Measurements from ENCODE around the gene NR2C2. TPM values are rescaled to one million over a fixed set of nuclear protein-coding genes. Genes with fewer than 3 reads are reported as not detected.
"Not testable (repeated sequence)": the region's sequence is repeated elsewhere in the genome, so short reads cannot be mapped to it uniquely, and the experiment has no call there.

Gene NR2C2
- 51.0 TPM for polyA plus RNA-seq
- long read RNA-seq, donor 1, partial matches to known transcripts, result 0 of 39 reads
- long read RNA-seq, donor 1, other reads (novel, unspliced or antisense), result 39 of 39 reads
- long read RNA-seq, donor 2, partial matches to known transcripts, result 432 of 456 reads
- long read RNA-seq, donor 2, other reads (novel, unspliced or antisense), result 17 of 456 reads
- long read RNA-seq, donor 3, result 0 reads
- long read RNA-seq, donor 4, partial matches to known transcripts, result 0 of 1 reads
- long read RNA-seq, donor 4, other reads (novel, unspliced or antisense), result 0 of 1 reads
- long read RNA-seq, donor 5, partial matches to known transcripts, result 0 of 1 reads
- long read RNA-seq, donor 5, other reads (novel, unspliced or antisense), result 0 of 1 reads
- long read RNA-seq, donor 6, partial matches to known transcripts, result 0 of 2 reads
- long read RNA-seq, donor 6, other reads (novel, unspliced or antisense), result 0 of 2 reads
- long read RNA-seq, donor 7, partial matches to known transcripts, result 0 of 4 reads
- long read RNA-seq, donor 7, other reads (novel, unspliced or antisense), result 0 of 4 reads
- long read RNA-seq, donor 8, partial matches to known transcripts, result 59 of 64 reads
- long read RNA-seq, donor 8, other reads (novel, unspliced or antisense), result 0 of 64 reads
- long read RNA-seq, donor 9, partial matches to known transcripts, result 21 of 67 reads
- long read RNA-seq, donor 9, other reads (novel, unspliced or antisense), result 46 of 67 reads
- long read RNA-seq, donor 10, partial matches to known transcripts, result 86 of 87 reads
- long read RNA-seq, donor 10, other reads (novel, unspliced or antisense), result 0 of 87 reads
- long read RNA-seq, donor 11, partial matches to known transcripts, result 0 of 3 reads
- long read RNA-seq, donor 11, other reads (novel, unspliced or antisense), result 0 of 3 reads

GRCh38 chr3:14947100-14947885, at the start of gene NR2C2:
Gene NR2C2 (plus strand): TSS chr3:14947583. CDS start chr3:15003915, 56,332 bp downstream.
- Histone ChIP-seq H3K9me3 (ENCODE audit: control insufficient read depth, low read depth, low read length) (no peaks in the 10 kb centered on the region), H3K27me3 (ENCODE audit: control insufficient read depth, insufficient read depth, low read length) (no peaks in the 10 kb centered on the region), H3K27ac (ENCODE audit: low read length) (peak within 1 kb of the TSS; percentile 100), H3K36me3 (ENCODE audit: control insufficient read depth, insufficient read depth, low read length) (peaks cover 21% of the 10 kb centered on the region), H3K4me3 (ENCODE audit: low read length) (peak within 1 kb of the TSS; percentile 97), H3K4me1 (ENCODE audit: control insufficient read depth, insufficient read depth, low read length) (peaks cover 26% of the 10 kb centered on the region)
- WGBS (ENCODE audit: insufficient coverage, low lambda C conversion rate), result no CpG with 5 or more reads among the region's 108 CpGs
- peak; percentile 86 to 93 for DNase-seq

DNA sequence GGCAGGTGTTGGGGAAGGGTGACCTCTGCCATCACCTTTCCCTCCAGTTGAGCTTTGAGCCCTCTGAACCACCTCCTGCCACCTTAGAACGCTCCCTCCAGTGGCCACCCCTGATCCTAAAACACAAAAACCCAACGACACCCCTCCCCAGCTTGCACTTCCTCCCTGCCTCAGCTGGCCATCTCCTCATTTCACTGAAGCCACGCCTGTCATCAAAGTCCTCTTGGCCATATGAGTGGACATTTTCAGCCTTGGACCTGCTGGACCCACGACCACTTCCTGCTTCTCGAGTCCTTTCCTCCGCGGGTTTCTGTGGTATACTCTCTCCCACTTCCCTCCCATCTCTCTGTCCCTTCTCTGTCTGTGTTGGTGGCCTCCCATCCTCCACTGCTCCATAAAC, 48.5 kb upstream of the NR2C2 start:
- no peaks in the 10 kb centered on the region for H3K36me3 ChIP-seq (ENCODE audit: control insufficient read depth, insufficient read depth, low read length)
- peaks cover 6% of the 10 kb centered on the region for H3K27me3 ChIP-seq (ENCODE audit: control insufficient read depth, insufficient read depth, low read length)
- no peak for DNase-seq
- H3K27ac ChIP-seq (ENCODE audit: low read length), result no peak overlapping the region
- H3K4me3 ChIP-seq (ENCODE audit: low read length), result no peak overlapping the region
- peaks cover 4% of the 10 kb centered on the region for H3K4me1 ChIP-seq (ENCODE audit: control insufficient read depth, insufficient read depth, low read length)
- H3K9me3 ChIP-seq (ENCODE audit: control insufficient read depth, low read depth, low read length), result no peaks in the 10 kb centered on the region
- 90% methylated on average over 2 of the region's 7 CpGs for WGBS (ENCODE audit: insufficient coverage, low lambda C conversion rate)

- no peak overlapping the region for H3K27ac ChIP-seq (ENCODE audit: low read length)
- peaks cover 1% of the 10 kb centered on the region for H3K9me3 ChIP-seq (ENCODE audit: control insufficient read depth, low read depth, low read length)
- WGBS (ENCODE audit: insufficient coverage, low lambda C conversion rate), result no CpG with 5 or more reads among the region's 9 CpGs
- no peak overlapping the region for H3K4me3 ChIP-seq (ENCODE audit: low read length)
- peaks cover 4% of the 10 kb centered on the region for H3K4me1 ChIP-seq (ENCODE audit: control insufficient read depth, insufficient read depth, low read length)
- peak; percentile 40 to 64 for DNase-seq
- H3K27me3 ChIP-seq (ENCODE audit: control insufficient read depth, insufficient read depth, low read length), result peaks cover 6% of the 10 kb centered on the region
- H3K36me3 ChIP-seq (ENCODE audit: control insufficient read depth, insufficient read depth, low read length), result no peaks in the 10 kb centered on the region
Measured at GRCh38 chr3:14899993-14900618, 47.3 kb upstream of the NR2C2 start.

DNA sequence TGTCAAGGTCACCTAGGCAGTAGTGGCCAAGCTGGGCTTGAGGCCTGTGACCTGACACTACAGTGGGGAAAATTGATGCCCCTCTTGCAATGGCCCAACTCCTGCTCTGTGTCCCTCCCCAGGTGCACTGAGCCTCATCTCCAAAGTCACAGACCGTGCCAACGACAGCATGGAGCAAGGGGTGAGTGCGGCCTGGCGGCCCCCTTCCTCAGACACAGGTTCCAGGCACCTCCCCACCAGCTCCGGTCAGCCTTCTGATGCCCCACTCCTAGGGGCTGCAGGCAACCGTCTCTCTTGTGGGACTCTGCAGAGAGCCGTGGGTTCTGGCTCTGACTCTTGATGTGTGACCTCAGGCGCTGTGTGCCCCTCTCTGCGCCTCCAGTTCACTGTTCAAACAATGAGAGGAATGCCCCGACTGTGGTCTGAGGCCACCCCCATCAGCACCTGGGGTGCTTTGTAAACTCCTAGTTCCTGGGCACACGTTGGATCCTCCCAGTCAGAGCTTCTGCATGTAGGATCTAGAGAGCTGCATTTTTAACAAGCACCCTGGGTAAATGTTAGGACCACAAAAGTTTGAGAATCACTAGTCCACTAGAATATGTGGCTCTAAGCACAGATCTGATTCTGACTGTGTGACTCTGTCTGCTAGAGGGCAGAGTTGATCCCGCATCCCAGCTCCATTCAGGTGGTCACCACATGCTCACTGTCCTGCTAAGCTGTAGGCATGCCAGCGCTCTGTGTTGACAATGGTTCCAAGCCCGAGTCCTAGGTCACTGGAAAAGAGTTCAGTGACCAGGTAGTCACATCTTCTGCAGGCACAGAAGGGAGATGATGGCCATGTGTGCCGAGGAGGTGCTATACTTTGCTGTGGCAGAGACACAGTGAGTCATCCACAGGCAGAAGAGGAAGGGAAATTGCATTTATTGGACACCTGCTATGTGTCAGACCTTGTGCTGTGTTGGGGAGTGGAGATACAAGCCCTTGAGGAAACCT, 46.2 kb upstream of the NR2C2 start:
- H3K27ac ChIP-seq (ENCODE audit: low read length), result no peak overlapping the region
- WGBS (ENCODE audit: insufficient coverage, low lambda C conversion rate), result no CpG with 5 or more reads among the region's 15 CpGs
- peaks cover 4% of the 10 kb centered on the region for H3K9me3 ChIP-seq (ENCODE audit: control insufficient read depth, low read depth, low read length)
- no peak overlapping the region for H3K4me3 ChIP-seq (ENCODE audit: low read length)
- peaks cover 6% of the 10 kb centered on the region for H3K27me3 ChIP-seq (ENCODE audit: control insufficient read depth, insufficient read depth, low read length)
- DNase-seq, result no peak
- H3K4me1 ChIP-seq (ENCODE audit: control insufficient read depth, insufficient read depth, low read length), result peaks cover 4% of the 10 kb centered on the region
- no peaks in the 10 kb centered on the region for H3K36me3 ChIP-seq (ENCODE audit: control insufficient read depth, insufficient read depth, low read length)

- peaks cover 6% of the 10 kb centered on the region for H3K27me3 ChIP-seq (ENCODE audit: control insufficient read depth, insufficient read depth, low read length)
- peak; percentile 23 to 54 for DNase-seq
- H3K27ac ChIP-seq (ENCODE audit: low read length), result no peak overlapping the region
- H3K4me3 ChIP-seq (ENCODE audit: low read length), result no peak overlapping the region
- H3K36me3 ChIP-seq (ENCODE audit: control insufficient read depth, insufficient read depth, low read length), result no peaks in the 10 kb centered on the region
- H3K9me3 ChIP-seq (ENCODE audit: control insufficient read depth, low read depth, low read length), result peaks cover 4% of the 10 kb centered on the region
- WGBS (ENCODE audit: insufficient coverage, low lambda C conversion rate), result no CpG with 5 or more reads among the region's 7 CpGs
- peaks cover 4% of the 10 kb centered on the region for H3K4me1 ChIP-seq (ENCODE audit: control insufficient read depth, insufficient read depth, low read length)
Measured at GRCh38 chr3:14902719-14903118, 44.7 kb upstream of the NR2C2 start.

- H3K4me3 ChIP-seq (ENCODE audit: low read length); DNase-seq; H3K36me3 ChIP-seq (ENCODE audit: control insufficient read depth, insufficient read depth, low read length); H3K27me3 ChIP-seq (ENCODE audit: control insufficient read depth, insufficient read depth, low read length); H3K4me1 ChIP-seq (ENCODE audit: control insufficient read depth, insufficient read depth, low read length); H3K9me3 ChIP-seq (ENCODE audit: control insufficient read depth, low read depth, low read length); H3K27ac ChIP-seq (ENCODE audit: low read length): not testable (repeated sequence)
- no CpG with 5 or more reads among the region's 3 CpGs for WGBS (ENCODE audit: insufficient coverage, low lambda C conversion rate)
Measured at GRCh38 chr3:14903501-14903900, 43.9 kb upstream of the NR2C2 start.

- Histone ChIP-seq H3K9me3 (ENCODE audit: control insufficient read depth, low read depth, low read length) (peaks cover 4% of the 10 kb centered on the region), H3K36me3 (ENCODE audit: control insufficient read depth, insufficient read depth, low read length) (no peaks in the 10 kb centered on the region), H3K4me1 (ENCODE audit: control insufficient read depth, insufficient read depth, low read length) (peaks cover 4% of the 10 kb centered on the region), H3K4me3 (ENCODE audit: low read length) (no peak overlapping the region), H3K27me3 (ENCODE audit: control insufficient read depth, insufficient read depth, low read length) (no peaks in the 10 kb centered on the region), H3K27ac (ENCODE audit: low read length) (no peak overlapping the region)
- no peak for DNase-seq
- WGBS (ENCODE audit: insufficient coverage, low lambda C conversion rate), result 100% methylated on average over 3 of the region's 6 CpGs
Measured at GRCh38 chr3:14905055-14905657, 42.2 kb upstream of the NR2C2 start.

DNA sequence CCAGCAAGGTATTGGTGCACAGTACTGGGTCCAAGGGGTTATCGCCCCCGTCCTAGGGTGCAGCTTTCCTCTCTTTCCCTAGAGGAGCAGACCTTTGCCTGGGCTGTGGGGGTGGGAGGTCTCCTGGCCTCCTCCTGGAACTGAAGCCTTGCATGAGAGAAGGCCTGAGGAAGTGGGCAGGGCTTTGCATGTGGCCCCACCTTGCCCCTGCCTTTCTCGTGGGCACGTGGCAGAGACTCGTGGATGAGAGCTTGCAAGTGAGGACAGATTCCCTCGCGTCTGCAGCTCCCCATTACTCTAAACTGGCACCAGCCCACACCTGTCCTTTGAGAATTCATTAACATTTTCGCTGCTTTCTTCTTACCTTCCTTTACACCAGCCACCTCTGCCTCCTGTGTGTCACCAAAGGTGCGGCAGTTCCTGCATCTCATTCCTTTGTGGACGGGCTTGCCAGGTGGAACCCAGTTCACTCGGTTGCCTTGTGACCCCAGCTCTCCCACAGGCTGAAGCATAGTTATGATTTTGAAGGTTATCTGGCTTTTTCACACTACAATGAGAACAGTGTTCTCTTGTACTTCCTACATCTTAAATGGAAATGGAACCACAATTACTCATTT, 40.9 kb upstream of the NR2C2 start:
- no peak overlapping the region for H3K4me3 ChIP-seq (ENCODE audit: low read length)
- no peaks in the 10 kb centered on the region for H3K36me3 ChIP-seq (ENCODE audit: control insufficient read depth, insufficient read depth, low read length)
- DNase-seq, result no peak
- no peaks in the 10 kb centered on the region for H3K27me3 ChIP-seq (ENCODE audit: control insufficient read depth, insufficient read depth, low read length)
- peaks cover 4% of the 10 kb centered on the region for H3K9me3 ChIP-seq (ENCODE audit: control insufficient read depth, low read depth, low read length)
- no peaks in the 10 kb centered on the region for H3K4me1 ChIP-seq (ENCODE audit: control insufficient read depth, insufficient read depth, low read length)
- no peak overlapping the region for H3K27ac ChIP-seq (ENCODE audit: low read length)
- 83% methylated on average over 2 of the region's 11 CpGs for WGBS (ENCODE audit: insufficient coverage, low lambda C conversion rate)

Measured in large intestine (tissue), 12 donors.